ENCODE results near the gene COL11A1.
"Not testable (repeated sequence)": the region's sequence is repeated elsewhere in the genome, so short reads cannot be mapped to it uniquely, and the experiment has no call there.

Gene COL11A1

DNA sequence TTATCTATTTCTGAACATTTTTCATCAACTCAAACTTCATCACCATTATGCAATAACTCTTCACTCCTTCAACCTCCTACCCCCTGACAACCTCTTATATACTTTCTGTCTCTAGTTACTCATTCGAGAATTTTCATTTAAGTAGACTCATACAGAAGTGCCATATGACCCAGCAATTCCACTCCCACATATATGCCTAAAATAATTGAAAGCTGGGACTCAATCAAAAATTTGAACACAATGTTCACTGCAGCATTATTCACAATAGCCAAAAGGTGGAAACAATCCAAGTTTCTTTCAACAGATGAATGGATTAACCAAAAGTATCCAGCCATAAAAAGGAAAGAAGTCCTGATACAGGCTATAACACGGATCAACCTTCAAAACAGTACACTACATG, 24.1 kb downstream of the COL11A1 start:
- TF ChIP-seq, protein P1, sequence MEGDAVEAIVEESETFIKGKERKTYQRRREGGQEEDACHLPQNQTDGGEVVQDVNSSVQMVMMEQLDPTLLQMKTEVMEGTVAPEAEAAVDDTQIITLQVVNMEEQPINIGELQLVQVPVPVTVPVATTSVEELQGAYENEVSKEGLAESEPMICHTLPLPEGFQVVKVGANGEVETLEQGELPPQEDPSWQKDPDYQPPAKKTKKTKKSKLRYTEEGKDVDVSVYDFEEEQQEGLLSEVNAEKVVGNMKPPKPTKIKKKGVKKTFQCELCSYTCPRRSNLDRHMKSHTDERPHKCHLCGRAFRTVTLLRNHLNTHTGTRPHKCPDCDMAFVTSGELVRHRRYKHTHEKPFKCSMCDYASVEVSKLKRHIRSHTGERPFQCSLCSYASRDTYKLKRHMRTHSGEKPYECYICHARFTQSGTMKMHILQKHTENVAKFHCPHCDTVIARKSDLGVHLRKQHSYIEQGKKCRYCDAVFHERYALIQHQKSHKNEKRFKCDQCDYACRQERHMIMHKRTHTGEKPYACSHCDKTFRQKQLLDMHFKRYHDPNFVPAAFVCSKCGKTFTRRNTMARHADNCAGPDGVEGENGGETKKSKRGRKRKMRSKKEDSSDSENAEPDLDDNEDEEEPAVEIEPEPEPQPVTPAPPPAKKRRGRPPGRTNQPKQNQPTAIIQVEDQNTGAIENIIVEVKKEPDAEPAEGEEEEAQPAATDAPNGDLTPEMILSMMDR (IDR thresholded peaks at IDR 0.05) = no peak
- no peak for TF ChIP-seq ZFX (IDR thresholded peaks at IDR 0.05; ENCODE audit: borderline replicate concordance)

DNA sequence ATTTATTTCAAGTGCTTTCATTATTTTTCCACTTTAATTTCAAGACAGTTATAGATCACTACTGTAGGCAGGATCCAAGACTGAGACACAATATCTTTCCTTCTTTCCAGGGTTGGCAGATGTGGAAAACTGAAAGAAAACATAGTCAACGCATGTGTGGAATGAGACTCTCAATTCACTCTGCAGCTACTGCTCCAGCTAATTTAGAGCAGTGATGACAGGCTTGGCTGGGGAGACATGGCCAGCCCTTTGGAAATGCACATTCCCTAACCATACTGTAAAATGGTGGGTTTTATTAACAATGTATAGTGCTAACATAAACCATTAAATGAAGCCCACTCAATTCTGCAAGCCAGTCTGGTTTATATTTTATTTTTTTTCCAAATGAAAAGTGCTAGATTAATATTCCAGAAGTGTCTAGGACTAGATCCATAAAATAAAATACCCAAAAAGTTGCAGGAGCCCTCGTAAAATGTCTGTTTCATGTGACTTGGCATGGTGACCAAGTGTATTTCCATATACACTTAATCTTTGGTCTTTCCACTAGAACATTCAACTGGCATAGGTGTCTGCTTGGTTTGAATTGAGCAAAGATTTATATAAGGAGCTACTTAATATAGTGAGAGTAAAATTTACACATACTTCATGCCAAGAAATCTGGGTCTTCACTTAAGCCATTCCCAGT, 32.9 kb downstream of the COL11A1 start:
- TF ChIP-seq, protein P1 (IDR thresholded peaks at IDR 0.05) = no peak
- TF ChIP-seq ZFX (IDR thresholded peaks at IDR 0.05; ENCODE audit: borderline replicate concordance) = no peak
- H3K27ac ChIP-seq = no peak overlapping the region

More for the DNA sequence above, 24.1 kb downstream of the COL11A1 start:
- no peak overlapping the region for H3K27ac ChIP-seq

DNA sequence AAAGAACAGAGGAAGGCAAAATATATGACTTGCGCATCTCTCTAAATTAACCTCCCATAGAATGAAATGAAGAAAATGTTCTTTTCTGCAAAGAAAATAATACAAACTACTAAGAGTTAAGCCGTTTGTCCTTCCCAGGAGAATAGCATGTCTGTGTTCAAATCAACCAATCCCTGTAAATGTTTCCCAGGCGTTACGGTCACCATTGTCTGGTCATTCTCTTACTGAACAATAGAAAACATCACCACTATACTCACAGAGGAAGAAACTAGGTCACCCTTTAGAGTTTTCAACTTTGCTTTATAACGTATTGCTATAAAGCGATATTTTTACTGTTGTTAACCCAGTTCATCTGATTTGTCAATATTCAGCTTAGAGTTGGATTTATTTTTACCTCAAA, 34.1 kb downstream of the COL11A1 start:
- H3K27ac ChIP-seq = no peak overlapping the region
- TF ChIP-seq, protein P1 (IDR thresholded peaks at IDR 0.05) = no peak
- TF ChIP-seq ZFX (IDR thresholded peaks at IDR 0.05; ENCODE audit: borderline replicate concordance) = no peak

DNA sequence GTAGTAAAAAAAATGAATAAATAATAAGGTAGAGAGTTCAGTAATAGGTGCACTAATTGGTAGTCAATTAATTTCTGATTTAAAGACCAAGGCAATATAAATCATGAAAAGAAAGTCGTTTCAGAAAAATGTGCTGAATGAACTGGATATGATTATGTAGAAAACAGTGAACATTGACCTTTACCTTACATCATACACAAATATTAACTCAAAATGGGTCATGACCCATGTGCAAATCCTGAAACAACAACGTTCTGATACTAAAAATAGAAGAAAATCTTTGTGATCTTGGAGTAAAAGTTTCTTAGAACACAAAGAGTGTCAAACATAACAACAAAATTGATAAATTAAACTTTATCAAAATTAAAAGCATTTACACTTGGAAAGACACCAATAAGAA, 39.1 kb downstream of the COL11A1 start:
- no peak for TF ChIP-seq ZFX (IDR thresholded peaks at IDR 0.05; ENCODE audit: borderline replicate concordance)
- TF ChIP-seq, protein P1 (IDR thresholded peaks at IDR 0.05) = no peak
- 0 out of 2 replicates have a peak overlapping the region, but pooled peaks have one; percentile 1 for H3K27ac ChIP-seq

DNA sequence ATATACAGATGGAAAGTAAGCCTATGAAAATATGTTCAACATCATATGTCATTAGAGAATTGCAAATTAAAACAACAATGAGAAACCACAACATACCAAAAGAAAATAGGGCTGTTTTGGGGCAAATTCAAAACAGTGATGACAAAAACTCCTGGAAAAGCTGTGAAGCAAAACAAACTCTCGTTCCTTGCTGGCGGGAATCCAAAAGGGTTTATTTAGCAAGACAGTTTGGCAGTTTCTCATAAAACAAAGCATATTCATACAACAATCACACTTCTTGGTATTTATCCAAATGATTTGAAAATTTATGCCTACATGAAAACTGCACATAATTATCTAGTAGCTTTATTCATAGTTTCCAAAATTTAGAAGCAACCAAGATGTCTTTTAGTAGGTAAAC, 44.4 kb downstream of the COL11A1 start:
- no peak overlapping the region for H3K27ac ChIP-seq
- TF ChIP-seq ZFX (IDR thresholded peaks at IDR 0.05; ENCODE audit: borderline replicate concordance) = no peak
- TF ChIP-seq, protein P1 (IDR thresholded peaks at IDR 0.05) = no peak

DNA sequence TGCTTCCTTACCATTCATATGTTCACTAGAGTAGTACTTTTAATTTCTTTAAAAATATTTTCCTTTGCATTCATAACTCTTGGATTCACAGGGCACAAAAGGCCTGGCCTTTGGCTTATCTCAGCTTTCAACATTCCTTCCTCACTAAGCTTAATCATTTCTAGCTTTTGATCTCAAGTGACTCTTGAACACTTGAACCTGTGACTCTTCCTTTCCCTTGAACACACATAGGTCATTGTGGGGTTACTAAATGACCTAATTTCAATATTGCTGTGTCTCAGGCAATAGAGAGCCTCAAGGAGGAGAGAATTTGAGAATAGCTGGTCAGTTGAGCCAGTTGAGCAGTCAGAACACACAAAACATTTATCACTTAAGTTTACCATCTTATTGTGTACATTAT, 49.9 kb downstream of the COL11A1 start:
- no peak for TF ChIP-seq ZFX (IDR thresholded peaks at IDR 0.05; ENCODE audit: borderline replicate concordance)
- TF ChIP-seq, protein P1 (IDR thresholded peaks at IDR 0.05) = no peak
- no peak overlapping the region for H3K27ac ChIP-seq

DNA sequence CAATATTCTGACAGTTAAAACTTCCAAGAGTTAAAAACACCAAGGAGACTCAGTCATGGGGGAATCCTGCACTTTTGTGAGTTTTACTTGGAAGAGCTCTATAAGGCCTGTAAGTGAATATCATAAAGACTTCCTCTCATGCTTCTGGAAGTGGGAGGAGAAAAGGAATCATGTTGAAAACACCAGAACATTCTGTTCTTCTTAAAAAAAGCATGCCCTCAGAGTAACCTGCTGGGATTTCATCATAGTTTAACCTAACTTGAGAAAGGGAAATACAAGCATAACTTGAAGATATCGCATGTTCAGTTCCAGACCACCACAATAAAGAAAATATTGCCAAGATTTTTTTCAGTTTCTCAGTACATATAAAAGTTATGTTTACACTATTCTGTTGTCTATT, 51.9 kb downstream of the COL11A1 start:
- no peak for TF ChIP-seq ZFX (IDR thresholded peaks at IDR 0.05; ENCODE audit: borderline replicate concordance)
- TF ChIP-seq, protein P1 (IDR thresholded peaks at IDR 0.05) = no peak
- H3K27ac ChIP-seq = no peak overlapping the region

DNA sequence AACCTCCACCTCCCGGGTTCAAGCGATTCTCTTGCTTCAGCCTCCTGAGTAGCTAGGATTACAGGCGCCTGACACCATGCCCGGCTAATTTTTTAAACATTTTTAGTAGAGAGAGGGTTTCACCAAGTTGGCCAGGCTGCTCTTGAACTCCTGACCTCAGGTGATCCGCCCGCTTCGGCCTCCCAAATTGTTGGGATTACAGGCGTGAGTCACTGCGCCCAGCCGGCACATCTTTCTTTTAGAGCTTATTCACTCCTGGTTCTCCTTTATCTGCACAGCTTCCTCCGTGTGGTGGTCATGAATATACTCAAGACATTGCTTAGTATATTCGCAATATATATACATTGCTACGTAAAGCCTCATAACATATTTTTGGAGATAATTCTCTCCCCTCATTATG, 80.2 kb downstream of the COL11A1 start:
- not testable (repeated sequence) for H3K27ac ChIP-seq
